Suprapubic skin (tissue), 4 donors: ENCODE measurements around the gene SAMD7. TPM values are rescaled to one million over a fixed set of nuclear protein-coding genes. Genes with fewer than 3 reads are reported as not detected.
A peak's percentile ranks its signal among the peaks of the same experiment; 100 is the strongest.

Experiments
- DNase-seq, 2 donors: peaks; one replicate each; pipeline ENCODE4 v3.0.0-alpha.2; 2019; ENCODE audit warnings: low spot score in 2 of 2
- H3K27ac ChIP-seq: fragments of 200-600 bp; sonication (generic); one replicate; pipeline ENCODE4 v1.5.1; 2019
- H3K27me3 ChIP-seq: fragments of 200-600 bp; sonication (generic); one replicate; pipeline ENCODE4 v1.5.1; 2019
- H3K36me3 ChIP-seq: fragments of 200-600 bp; sonication (generic); one replicate; pipeline ENCODE4 v1.5.1; 2019
- H3K4me1 ChIP-seq: fragments of 200-600 bp; sonication (generic); one replicate; pipeline ENCODE4 v1.5.1; 2019
- H3K4me3 ChIP-seq: fragments of 200-600 bp; sonication (generic); one replicate; pipeline ENCODE4 v1.5.1; 2019; ENCODE audit warnings: mild to moderate bottlenecking
- H3K9me3 ChIP-seq: fragments of 200-600 bp; sonication (generic); one replicate; pipeline ENCODE4 v1.5.1; 2019
- EP300 ChIP-seq: sonication (generic); formaldehyde crosslinking; IDR thresholded peaks from one replicate; pipeline ENCODE4 v1.6.1; 2017; ENCODE audit warnings: antibody characterized with exemption
- POLR2A ChIP-seq, 2 donors: fragments of 450-650 bp; IDR thresholded peaks; one replicate each; pipeline ENCODE4 v1.6.1; 2017; ENCODE audit warnings: antibody characterized with exemption in 2 of 2, mild to moderate bottlenecking in 2 of 2, moderate library complexity in 2 of 2
- POLR2AphosphoS5 ChIP-seq, 3 donors: sonication (generic); formaldehyde crosslinking; IDR thresholded peaks; one replicate each; pipeline ENCODE4 v1.6.1; 2017; ENCODE audit warnings: antibody characterized with exemption in 3 of 3
- WGBS: methylation state at CpG from one replicate; pipeline ENCODE4 v1.1.5; 2018; 5-methylcytosine and 5-hydroxymethylcytosine counted together
- total RNA-seq, 4 donors: library from RNA; depleted of rRNA; stranded (reverse); fragments of >200 nt; gene quantifications; one replicate each; pipeline ENCODE4 v1.1.0, GENCODE V29; 2016
- TF ChIP-seq, protein P1 (sequence below), 2 donors: fragments of 200-600 bp in 1 of 2; fragments of 450-650 bp in 1 of 2; sonication (generic) in 1 of 2; IDR thresholded peaks; one replicate each; pipeline ENCODE4 v1.5.1; 2016 to 2019; ENCODE audit warnings: antibody characterized with exemption in 2 of 2, mild to moderate bottlenecking in 1 of 2, moderate library complexity in 1 of 2

Gene SAMD7
- total RNA-seq, 4 donors from 2014 or later = not detected

GRCh38 chr3:169966428-169966950 is 55.1 kb downstream of the SAMD7 start, which contains the start of gene SEC62:
Gene SEC62, plus strand, starts transcription at chr3:169966807. Its CDS starts 16 bp downstream, at chr3:169966823.
- Histone ChIP-seq H3K4me3 (peak within 1 kb of the TSS; percentile 90), H3K36me3 (no peaks in the 10 kb centered on the region), H3K27ac (peak within 1 kb of the TSS; percentile 97), H3K4me1 (peaks cover 49% of the 10 kb centered on the region), H3K27me3 (no peaks in the 10 kb centered on the region), H3K9me3 (no peaks in the 10 kb centered on the region)
- under 1% methylated on average over 37 of the region's 37 CpGs for WGBS
- peak; percentile 18 to 86 (median 76) for TF ChIP-seq POLR2AphosphoS5 (IDR thresholded peaks at IDR 0.05)
- TF ChIP-seq POLR2A (IDR thresholded peaks at IDR 0.05) = peak; percentile 38 to 71
- TF ChIP-seq, protein P1, sequence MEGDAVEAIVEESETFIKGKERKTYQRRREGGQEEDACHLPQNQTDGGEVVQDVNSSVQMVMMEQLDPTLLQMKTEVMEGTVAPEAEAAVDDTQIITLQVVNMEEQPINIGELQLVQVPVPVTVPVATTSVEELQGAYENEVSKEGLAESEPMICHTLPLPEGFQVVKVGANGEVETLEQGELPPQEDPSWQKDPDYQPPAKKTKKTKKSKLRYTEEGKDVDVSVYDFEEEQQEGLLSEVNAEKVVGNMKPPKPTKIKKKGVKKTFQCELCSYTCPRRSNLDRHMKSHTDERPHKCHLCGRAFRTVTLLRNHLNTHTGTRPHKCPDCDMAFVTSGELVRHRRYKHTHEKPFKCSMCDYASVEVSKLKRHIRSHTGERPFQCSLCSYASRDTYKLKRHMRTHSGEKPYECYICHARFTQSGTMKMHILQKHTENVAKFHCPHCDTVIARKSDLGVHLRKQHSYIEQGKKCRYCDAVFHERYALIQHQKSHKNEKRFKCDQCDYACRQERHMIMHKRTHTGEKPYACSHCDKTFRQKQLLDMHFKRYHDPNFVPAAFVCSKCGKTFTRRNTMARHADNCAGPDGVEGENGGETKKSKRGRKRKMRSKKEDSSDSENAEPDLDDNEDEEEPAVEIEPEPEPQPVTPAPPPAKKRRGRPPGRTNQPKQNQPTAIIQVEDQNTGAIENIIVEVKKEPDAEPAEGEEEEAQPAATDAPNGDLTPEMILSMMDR (IDR thresholded peaks at IDR 0.05) = no peak
- no peak for TF ChIP-seq EP300
- peak; percentile 96 to 97 for DNase-seq

GRCh38 chr3:169966951-169967915 is 55.9 kb downstream of the SAMD7 start:
- peak; percentile 73 to 82 for DNase-seq
- TF ChIP-seq POLR2A (IDR thresholded peaks at IDR 0.05) = no peak
- TF ChIP-seq EP300 = no peak
- TF ChIP-seq POLR2AphosphoS5 (IDR thresholded peaks at IDR 0.05) = no peak
- TF ChIP-seq, protein P1 (IDR thresholded peaks at IDR 0.05) = no peak
- 3% methylated on average over 44 of the region's 44 CpGs for WGBS
- Histone ChIP-seq H3K4me3 (peak overlapping the region; percentile 90), H3K27me3 (no peaks in the 10 kb centered on the region), H3K9me3 (no peaks in the 10 kb centered on the region), H3K4me1 (peaks cover 49% of the 10 kb centered on the region), H3K36me3 (no peaks in the 10 kb centered on the region), H3K27ac (peak overlapping the region; percentile 97)

GRCh38 chr3:169968224-169968885 is 57.0 kb downstream of the SAMD7 start:
- 28% methylated on average over 2 of the region's 2 CpGs for WGBS
- Histone ChIP-seq H3K4me1 (peaks cover 49% of the 10 kb centered on the region), H3K27ac (peak overlapping the region; percentile 3), H3K9me3 (no peaks in the 10 kb centered on the region), H3K4me3 (peak overlapping the region; percentile 90), H3K36me3 (no peaks in the 10 kb centered on the region), H3K27me3 (no peaks in the 10 kb centered on the region)
- TF ChIP-seq, protein P1 (IDR thresholded peaks at IDR 0.05) = no peak
- TF ChIP-seq EP300 (no peak), POLR2A (IDR thresholded peaks at IDR 0.05) (no peak), POLR2AphosphoS5 (IDR thresholded peaks at IDR 0.05) (no peak)
- DNase-seq = no peak

GRCh38 chr3:169969174-169970095 is 58.1 kb downstream of the SAMD7 start:
- no peaks in the 10 kb centered on the region for H3K9me3 ChIP-seq
- DNase-seq = no peak
- WGBS = 56% methylated on average over 5 of the region's 5 CpGs
- no peak overlapping the region for H3K4me3 ChIP-seq
- no peaks in the 10 kb centered on the region for H3K36me3 ChIP-seq
- TF ChIP-seq POLR2AphosphoS5 (IDR thresholded peaks at IDR 0.05) = no peak
- TF ChIP-seq, protein P1 (IDR thresholded peaks at IDR 0.05) = no peak
- no peak for TF ChIP-seq POLR2A (IDR thresholded peaks at IDR 0.05)
- TF ChIP-seq EP300 = no peak
- peaks cover 49% of the 10 kb centered on the region for H3K4me1 ChIP-seq
- H3K27me3 ChIP-seq = no peaks in the 10 kb centered on the region
- H3K27ac ChIP-seq = no peak overlapping the region
